Hematopoietic multipotent progenitor cell treated with erythropoietin and hydrocortisone succinate and interleukin-3 and kit ligand, for 6 days (in vitro differentiated cells): ENCODE results near the gene AP3D1.

Experiments used
- DNase-seq: peaks from one replicate; pipeline ENCODE4 v3.0.0-alpha.2; 2015

AP3D1 gene

GRCh38 chr19:2180881-2181632 is 29.7 kb upstream of the AP3D1 start:
- DNase-seq: no peak

GRCh38 chr19:2180114-2180513 is 28.7 kb upstream of the AP3D1 start:
- DNase-seq: no peak

GRCh38 chr19:2179095-2179494 is 27.7 kb upstream of the AP3D1 start:
- no peak for DNase-seq

- DNase-seq: no peak
Measured at GRCh38 chr19:2176337-2176994, 25.1 kb upstream of the AP3D1 start.

- no peak for DNase-seq
Measured at GRCh38 chr19:2175742-2176141, 24.4 kb upstream of the AP3D1 start.

GRCh38 chr19:2173767-2174577 is 22.6 kb upstream of the AP3D1 start:
- no peak for DNase-seq

- no peak for DNase-seq
Measured at GRCh38 chr19:2173388-2173766, 22.0 kb upstream of the AP3D1 start.

- DNase-seq: peak; percentile 74
Measured at GRCh38 chr19:2171349-2172145, 20.2 kb upstream of the AP3D1 start.

GRCh38 chr19:2170987-2171348 is 19.6 kb upstream of the AP3D1 start:
- DNase-seq: no peak

- DNase-seq: no peak
Measured at GRCh38 chr19:2170219-2170618, 18.9 kb upstream of the AP3D1 start.

GRCh38 chr19:2168619-2169424 is 17.5 kb upstream of the AP3D1 start:
- DNase-seq: peak; percentile 94

- peak; percentile 74 for DNase-seq
Measured at GRCh38 chr19:2167896-2168618, 16.7 kb upstream of the AP3D1 start.

- peak; percentile 23 for DNase-seq
Measured at GRCh38 chr19:2166741-2167738, 15.7 kb upstream of the AP3D1 start.

GRCh38 chr19:2164020-2164998 is 12.9 kb upstream of the AP3D1 start:
- peak; percentile 60 for DNase-seq

- DNase-seq: no peak
Measured at GRCh38 chr19:2160379-2160778, 9.0 kb upstream of the AP3D1 start.

- no peak for DNase-seq
Measured at GRCh38 chr19:2157452-2157851, 6.1 kb upstream of the AP3D1 start.

GRCh38 chr19:2154587-2155075 is 3.3 kb upstream of the AP3D1 start:
- DNase-seq: no peak

GRCh38 chr19:2150794-2151338 is 500 bp downstream of the AP3D1 start:
- no peak for DNase-seq
